HG02852 (cell line): ENCODE data around the gene BUB1B.

Experiments used
- ATAC-seq: cut with Tn5 transposase; IDR thresholded peaks from one replicate; pipeline ENCODE4 v1.9.1; 2021; ENCODE audit warnings: mild to moderate bottlenecking, moderate library complexity; ENCODE audit not compliant: unreplicated experiment

BUB1B gene

GRCh38 chr15:40183636-40184463, 23.0 kb downstream of the BUB1B start:
- ATAC-seq = no peak

- ATAC-seq = no peak
These were observed 29.7 kb downstream of the BUB1B start for GRCh38 chr15:40190591-40190990.

- no peak for ATAC-seq
These were observed 32.1 kb downstream of the BUB1B start for GRCh38 chr15:40192942-40193341.

- no peak for ATAC-seq
These were observed 36.6 kb downstream of the BUB1B start for GRCh38 chr15:40197434-40197833.

GRCh38 chr15:40198355-40199085, 37.7 kb downstream of the BUB1B start:
- ATAC-seq = no peak

- no peak for ATAC-seq
These were observed 43.2 kb downstream of the BUB1B start for GRCh38 chr15:40204100-40204499.

- ATAC-seq = peak; percentile 62
These were observed 56.4 kb downstream of the BUB1B start for GRCh38 chr15:40217166-40217824.

- ATAC-seq = no peak
These were observed 58.9 kb downstream of the BUB1B start for GRCh38 chr15:40219801-40220200.

GRCh38 chr15:40222131-40222530, 61.3 kb downstream of the BUB1B start:
- no peak for ATAC-seq

GRCh38 chr15:40226736-40227135, 65.9 kb downstream of the BUB1B start:
- ATAC-seq = no peak

- ATAC-seq = no peak
These were observed 68.4 kb downstream of the BUB1B start for GRCh38 chr15:40229316-40229715.

- ATAC-seq = no peak
These were observed 69.1 kb downstream of the BUB1B start for GRCh38 chr15:40229956-40230355.

- ATAC-seq = no peak
These were observed 71.8 kb downstream of the BUB1B start for GRCh38 chr15:40232625-40233070.

- no peak for ATAC-seq
These were observed 73.1 kb downstream of the BUB1B start for GRCh38 chr15:40233727-40234577.

- ATAC-seq = no peak
These were observed 73.9 kb downstream of the BUB1B start for GRCh38 chr15:40234783-40235182.

- no peak for ATAC-seq
These were observed 74.5 kb downstream of the BUB1B start for GRCh38 chr15:40235201-40235885.

GRCh38 chr15:40238532-40239403, 77.9 kb downstream of the BUB1B start, which contains the start of gene PAK6:
TSS of gene PAK6 (plus strand) at chr15:40239063. CDS start at chr15:40264786, 25,723 bp downstream.
- no peak for ATAC-seq

- ATAC-seq = no peak
These were observed 78.5 kb downstream of the BUB1B start for GRCh38 chr15:40239404-40239692.
